HG02588 (cell line): ENCODE data around the gene MARCHF11.

Experiments
- ATAC-seq: cut with Tn5 transposase; IDR thresholded peaks from one replicate; pipeline ENCODE4 v1.9.1; 2021; ENCODE audit warnings: mild to moderate bottlenecking, moderate library complexity; ENCODE audit not compliant: unreplicated experiment

Gene MARCHF11

GRCh38 chr5:16064135-16064893 lies 115.3 kb downstream of the MARCHF11 start:
- ATAC-seq, result no peak

GRCh38 chr5:16061163-16061562 lies 118.4 kb downstream of the MARCHF11 start:
- no peak for ATAC-seq

GRCh38 chr5:16057277-16057676 lies 122.3 kb downstream of the MARCHF11 start:
- ATAC-seq, result no peak

GRCh38 chr5:16051246-16051755 lies 128.3 kb downstream of the MARCHF11 start:
- ATAC-seq, result no peak

GRCh38 chr5:16050414-16050813 lies 129.2 kb downstream of the MARCHF11 start:
- no peak for ATAC-seq

GRCh38 chr5:16049761-16050160 lies 129.8 kb downstream of the MARCHF11 start:
- no peak for ATAC-seq

GRCh38 chr5:16048132-16048531 lies 131.5 kb downstream of the MARCHF11 start:
- ATAC-seq, result no peak

GRCh38 chr5:16043349-16043965 lies 136.1 kb downstream of the MARCHF11 start:
- ATAC-seq, result no peak

- no peak for ATAC-seq
Measured at GRCh38 chr5:16037121-16037845, 142.3 kb downstream of the MARCHF11 start.

GRCh38 chr5:16034319-16035001 lies 145.1 kb downstream of the MARCHF11 start:
- no peak for ATAC-seq

- ATAC-seq, result no peak
Measured at GRCh38 chr5:16033187-16033925, 146.2 kb downstream of the MARCHF11 start.

- ATAC-seq, result no peak
Measured at GRCh38 chr5:16028708-16029107, 150.9 kb downstream of the MARCHF11 start.

- ATAC-seq, result no peak
Measured at GRCh38 chr5:16025681-16026080, 153.9 kb downstream of the MARCHF11 start.

GRCh38 chr5:16018970-16019369 lies 160.6 kb downstream of the MARCHF11 start:
- ATAC-seq, result no peak

- no peak for ATAC-seq
Measured at GRCh38 chr5:16017720-16018119, 161.9 kb downstream of the MARCHF11 start.
